IPS DF 6.9 (cell line): Measurements from ENCODE around the gene LMCD1.

Source experiments
- DNase-seq: peaks from one replicate; pipeline ENCODE4 v3.0.0-alpha.2; 2013; ENCODE audit warnings: low read depth, low spot score
- H3K27ac ChIP-seq: one replicate; pipeline ENCODE4 v1.5.1; 2013; ENCODE audit warnings: low read length, control low read depth
- H3K27me3 ChIP-seq: 2 replicates; pipeline ENCODE4 v1.6.1; 2013; ENCODE audit warnings: mild to moderate bottlenecking, low read length; ENCODE audit not compliant: control insufficient read depth, insufficient read depth
- H3K36me3 ChIP-seq: 2 replicates; pipeline ENCODE4 v1.6.1; 2013; ENCODE audit warnings: low read length; ENCODE audit not compliant: control insufficient read depth, insufficient read depth
- H3K4me1 ChIP-seq: 2 replicates; pipeline ENCODE4 v1.6.1; 2013; ENCODE audit warnings: low read length; ENCODE audit not compliant: control insufficient read depth, insufficient read depth
- H3K4me3 ChIP-seq: 2 replicates; pipeline ENCODE4 v1.5.1; 2013; ENCODE audit warnings: mild to moderate bottlenecking, low read length
- H3K9me3 ChIP-seq: 2 replicates; pipeline ENCODE4 v1.6.1; 2013; ENCODE audit warnings: low read length, inconsistent platforms; ENCODE audit not compliant: control insufficient read depth, insufficient read depth
- WGBS: extraction: QIAGEN DNeasy Blood & Tissue Kit; methylation state at CpG from one replicate; pipeline ENCODE4 v1.1.7; 2013; ENCODE audit warnings: mixed read lengths, missing lambda C conversion rate; ENCODE audit not compliant: insufficient read length, insufficient coverage; 5-methylcytosine and 5-hydroxymethylcytosine counted together

The LMCD1 gene

GRCh38 chr3:8491271-8492144, 10.1 kb upstream of the LMCD1 start:
- H3K36me3 ChIP-seq, result no peaks in the 10 kb centered on the region
- H3K27me3 ChIP-seq, result no peaks in the 10 kb centered on the region
- peaks cover 6% of the 10 kb centered on the region for H3K4me1 ChIP-seq
- H3K27ac ChIP-seq, result no peak overlapping the region
- no peak overlapping the region for H3K4me3 ChIP-seq
- no CpG with 5 or more reads among the region's 9 CpGs for WGBS
- no peak for DNase-seq
- no peaks in the 10 kb centered on the region for H3K9me3 ChIP-seq

GRCh38 chr3:8492744-8493511, 8.7 kb upstream of the LMCD1 start:
- DNase-seq, result no peak
- WGBS, result no CpG with 5 or more reads among the region's 7 CpGs
- H3K4me1 ChIP-seq, result peaks cover 6% of the 10 kb centered on the region
- no peak overlapping the region for H3K27ac ChIP-seq
- no peak overlapping the region for H3K4me3 ChIP-seq
- no peaks in the 10 kb centered on the region for H3K36me3 ChIP-seq
- H3K27me3 ChIP-seq, result no peaks in the 10 kb centered on the region
- H3K9me3 ChIP-seq, result no peaks in the 10 kb centered on the region

- DNase-seq, result no peak
- Histone ChIP-seq H3K36me3 (no peaks in the 10 kb centered on the region), H3K4me1 (peaks cover 6% of the 10 kb centered on the region), H3K9me3 (no peaks in the 10 kb centered on the region), H3K27me3 (no peaks in the 10 kb centered on the region), H3K4me3 (no peak overlapping the region), H3K27ac (no peak overlapping the region)
- WGBS, result no CpG with 5 or more reads among the region's 4 CpGs
These were observed 7.9 kb upstream of the LMCD1 start for GRCh38 chr3:8493744-8494143.

GRCh38 chr3:8494327-8494726, 7.3 kb upstream of the LMCD1 start:
- H3K27ac ChIP-seq, result no peak overlapping the region
- H3K4me3 ChIP-seq, result no peak overlapping the region
- no CpG with 5 or more reads among the region's 8 CpGs for WGBS
- H3K27me3 ChIP-seq, result no peaks in the 10 kb centered on the region; the same call in 1 of the 2 replicates
- H3K4me1 ChIP-seq, result peaks cover 6% of the 10 kb centered on the region
- H3K36me3 ChIP-seq, result no peaks in the 10 kb centered on the region
- H3K9me3 ChIP-seq, result no peaks in the 10 kb centered on the region
- no peak for DNase-seq

- Histone ChIP-seq H3K27me3 (no peaks in the 10 kb centered on the region; the same call in 1 of the 2 replicates), H3K4me1 (peaks cover 12% of the 10 kb centered on the region), H3K27ac (no peak overlapping the region), H3K9me3 (no peaks in the 10 kb centered on the region), H3K36me3 (no peaks in the 10 kb centered on the region), H3K4me3 (no peak overlapping the region)
- DNase-seq, result no peak
- WGBS, result no CpG with 5 or more reads among the region's 1 CpG
These were observed 4.0 kb upstream of the LMCD1 start for GRCh38 chr3:8497582-8497981.

GRCh38 chr3:8499181-8499611, 2.4 kb upstream of the LMCD1 start:
- WGBS, result no CpG with 5 or more reads among the region's 1 CpG
- Histone ChIP-seq H3K27me3 (no peaks in the 10 kb centered on the region; the same call in 1 of the 2 replicates), H3K9me3 (no peaks in the 10 kb centered on the region), H3K4me1 (peaks cover 12% of the 10 kb centered on the region), H3K27ac (peak overlapping the region; percentile 97), H3K4me3 (no peak overlapping the region), H3K36me3 (no peaks in the 10 kb centered on the region)
- DNase-seq, result peak; percentile 48

- Histone ChIP-seq H3K36me3 (no peaks in the 10 kb centered on the region), H3K9me3 (no peaks in the 10 kb centered on the region), H3K27ac (peak overlapping the region; percentile 23), H3K27me3 (no peaks in the 10 kb centered on the region; the same call in 1 of the 2 replicates), H3K4me3 (no peak overlapping the region), H3K4me1 (peaks cover 7% of the 10 kb centered on the region; the same call in 1 of the 2 replicates)
- no peak for DNase-seq
- no CpG with 5 or more reads among the region's 11 CpGs for WGBS
These were observed 1.2 kb upstream of the LMCD1 start for GRCh38 chr3:8500319-8500988.

GRCh38 chr3:8500989-8501370, 643 bp upstream of the LMCD1 start:
- Histone ChIP-seq H3K27ac (no peak overlapping the region), H3K4me1 (peaks cover 7% of the 10 kb centered on the region; the same call in 1 of the 2 replicates)
- no CpG with 5 or more reads among the region's 8 CpGs for WGBS

GRCh38 chr3:8503461-8503860, 1.8 kb downstream of the LMCD1 start:
- no peaks in the 10 kb centered on the region for H3K36me3 ChIP-seq
- H3K9me3 ChIP-seq, result no peaks in the 10 kb centered on the region
- peaks cover 7% of the 10 kb centered on the region; the same call in 1 of the 2 replicates for H3K4me1 ChIP-seq
- no peak for DNase-seq
- WGBS, result no CpG with 5 or more reads among the region's 1 CpG
- no peaks in the 10 kb centered on the region; the same call in 1 of the 2 replicates for H3K27me3 ChIP-seq
- H3K27ac ChIP-seq, result no peak overlapping the region
- H3K4me3 ChIP-seq, result no peak overlapping the region

More at GRCh38 chr3:8500989-8501370, 643 bp upstream of the LMCD1 start:
- no peaks in the 10 kb centered on the region for H3K9me3 ChIP-seq
- H3K4me3 ChIP-seq, result peak overlapping the region; percentile 21; the same call in 1 of the 2 replicates
- H3K36me3 ChIP-seq, result no peaks in the 10 kb centered on the region
- DNase-seq, result no peak
- no peaks in the 10 kb centered on the region; the same call in 1 of the 2 replicates for H3K27me3 ChIP-seq
